DND-41 (cell line): ENCODE data around the gene LPCAT1.

Experiments
- ATAC-seq: fragments of 200-7000 bp; cut with Tn5 transposase; 3 replicates; pipeline ENCODE4 v1.9.1; 2021; ENCODE audit warnings: low read depth; ENCODE audit not compliant: insufficient read depth
- DNase-seq: peaks from one replicate; pipeline ENCODE4 v3.0.0-alpha.2; 2020
- H2AFZ ChIP-seq: 2 replicates; pipeline ENCODE4 v1.6.0; 2012; ENCODE audit warnings: low read depth, low read length
- H3K27ac ChIP-seq: 2 replicates; pipeline ENCODE4 v1.5.1; 2012; ENCODE audit warnings: low read length, inconsistent platforms
- H3K27me3 ChIP-seq: fragments of 200-600 bp; sonication (generic); 2 replicates; pipeline ENCODE4 v1.6.0; 2012; ENCODE audit warnings: low read length, mild to moderate bottlenecking, inconsistent platforms; ENCODE audit not compliant: insufficient read depth, poor library complexity
- H3K36me3 ChIP-seq: 2 replicates; pipeline ENCODE4 v1.5.1; 2012; ENCODE audit warnings: low read length, inconsistent platforms; ENCODE audit not compliant: insufficient read depth
- H3K4me1 ChIP-seq: 2 replicates; pipeline ENCODE4 v1.5.1; 2012; ENCODE audit warnings: mild to moderate bottlenecking, low read length; ENCODE audit not compliant: insufficient read depth
- H3K4me2 ChIP-seq: 2 replicates; pipeline ENCODE4 v1.6.0; 2012; ENCODE audit warnings: mild to moderate bottlenecking, moderate library complexity, low read length, inconsistent platforms; ENCODE audit not compliant: insufficient read depth
- H3K4me3 ChIP-seq, 2 experiments: fragments of 200-600 bp in 1 of 2; shearing (Covaris generic) in 1 of 2; 2 replicates each; pipeline ENCODE4 v1.5.1; 2012 to 2016; ENCODE audit warnings: inconsistent platforms in 2 of 2, low read length in 2 of 2, mild to moderate bottlenecking in 2 of 2, low read depth in 1 of 2, moderate library complexity in 1 of 2
- H3K79me2 ChIP-seq: 2 replicates; pipeline ENCODE4 v1.6.0; 2012; ENCODE audit warnings: low read length, inconsistent platforms; ENCODE audit not compliant: insufficient read depth
- H3K9ac ChIP-seq: 2 replicates; pipeline ENCODE4 v1.6.0; 2012; ENCODE audit warnings: low read depth, mild to moderate bottlenecking, inconsistent platforms, low read length, moderate library complexity
- H3K9me3 ChIP-seq: 2 replicates; pipeline ENCODE4 v1.5.1; 2012; ENCODE audit warnings: low read length, moderate library complexity, mild to moderate bottlenecking, inconsistent platforms; ENCODE audit not compliant: insufficient read depth, severe bottlenecking
- H4K20me1 ChIP-seq: 2 replicates; pipeline ENCODE4 v1.6.0; 2012; ENCODE audit warnings: low read length; ENCODE audit not compliant: insufficient read depth
- EZH2 ChIP-seq: IDR thresholded peaks from 3 replicates; pipeline ENCODE4 v1.6.1; 2012; ENCODE audit warnings: borderline replicate concordance, low read depth, mild to moderate bottlenecking, moderate library complexity, low read length, inconsistent platforms; ENCODE audit not compliant: severe bottlenecking
- TF ChIP-seq, protein P1 (sequence below): IDR thresholded peaks from 2 replicates; pipeline ENCODE4 v1.5.1; 2012; ENCODE audit warnings: borderline replicate concordance, low read length, moderate library complexity, mild to moderate bottlenecking; ENCODE audit not compliant: poor library complexity, severe bottlenecking; ENCODE audit errors: extremely low read depth

LPCAT1 gene

DNA sequence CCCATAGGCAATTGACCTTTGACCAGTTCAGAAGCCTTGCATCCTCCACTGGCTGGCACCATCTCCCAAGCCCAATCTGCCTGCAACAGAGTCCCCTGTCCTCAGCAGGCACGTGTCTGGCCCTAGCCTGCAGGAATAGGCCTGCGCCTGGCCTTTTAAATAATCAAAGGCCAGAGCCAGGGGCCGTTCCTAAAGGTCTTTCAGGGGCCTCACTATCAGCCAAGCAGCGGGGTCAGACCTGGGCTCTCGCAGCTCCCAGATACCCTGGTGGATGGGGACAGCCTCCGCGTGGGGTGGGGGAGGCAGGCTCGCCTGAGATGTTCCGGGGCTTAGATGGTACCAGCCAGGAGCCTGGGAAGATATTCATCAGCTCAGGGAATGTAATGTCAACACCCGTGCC lies 111.1 kb downstream of the LPCAT1 start:
- Histone ChIP-seq H3K36me3 (no peaks in the 10 kb centered on the region), H3K4me3 (no peak overlapping the region), H3K27ac (no peak overlapping the region), H3K4me1 (no peaks in the 10 kb centered on the region), H4K20me1 (peaks cover 6% of the 10 kb centered on the region; the same call in 1 of the 2 replicates), H3K9ac (no peak overlapping the region), H2AFZ (no peak overlapping the region), H3K4me2 (no peak overlapping the region), H3K27me3 (no peaks in the 10 kb centered on the region), H3K9me3 (no peaks in the 10 kb centered on the region), H3K79me2 (no peaks in the 10 kb centered on the region)
- no peak for ATAC-seq
- no peak for TF ChIP-seq EZH2
- TF ChIP-seq, protein P1, sequence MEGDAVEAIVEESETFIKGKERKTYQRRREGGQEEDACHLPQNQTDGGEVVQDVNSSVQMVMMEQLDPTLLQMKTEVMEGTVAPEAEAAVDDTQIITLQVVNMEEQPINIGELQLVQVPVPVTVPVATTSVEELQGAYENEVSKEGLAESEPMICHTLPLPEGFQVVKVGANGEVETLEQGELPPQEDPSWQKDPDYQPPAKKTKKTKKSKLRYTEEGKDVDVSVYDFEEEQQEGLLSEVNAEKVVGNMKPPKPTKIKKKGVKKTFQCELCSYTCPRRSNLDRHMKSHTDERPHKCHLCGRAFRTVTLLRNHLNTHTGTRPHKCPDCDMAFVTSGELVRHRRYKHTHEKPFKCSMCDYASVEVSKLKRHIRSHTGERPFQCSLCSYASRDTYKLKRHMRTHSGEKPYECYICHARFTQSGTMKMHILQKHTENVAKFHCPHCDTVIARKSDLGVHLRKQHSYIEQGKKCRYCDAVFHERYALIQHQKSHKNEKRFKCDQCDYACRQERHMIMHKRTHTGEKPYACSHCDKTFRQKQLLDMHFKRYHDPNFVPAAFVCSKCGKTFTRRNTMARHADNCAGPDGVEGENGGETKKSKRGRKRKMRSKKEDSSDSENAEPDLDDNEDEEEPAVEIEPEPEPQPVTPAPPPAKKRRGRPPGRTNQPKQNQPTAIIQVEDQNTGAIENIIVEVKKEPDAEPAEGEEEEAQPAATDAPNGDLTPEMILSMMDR, result no peak
- no peak for DNase-seq

DNA sequence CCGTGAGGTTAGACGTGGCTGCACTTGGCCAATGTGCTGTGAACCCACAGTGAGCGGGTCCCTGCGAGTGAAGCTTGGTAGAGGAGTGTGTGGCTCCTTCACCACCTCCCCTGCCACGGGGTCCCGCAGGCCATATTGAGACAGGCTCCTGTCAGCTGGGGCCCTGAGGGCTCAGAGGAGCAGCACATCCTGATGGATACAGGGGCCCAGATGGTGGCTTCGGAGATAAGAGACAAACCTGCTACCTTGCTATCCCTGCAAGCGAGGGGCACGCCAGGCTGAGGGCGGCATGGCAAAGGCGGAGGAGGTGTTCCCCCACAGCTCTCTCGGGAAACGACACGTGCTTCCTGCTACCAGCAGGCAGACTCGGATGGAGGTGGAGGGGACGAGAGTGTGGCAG lies 111.6 kb downstream of the LPCAT1 start:
- DNase-seq (no peak), ATAC-seq (no peak)
- no peak overlapping the region for H3K9ac ChIP-seq
- H4K20me1 ChIP-seq, result peaks cover 6% of the 10 kb centered on the region; the same call in 1 of the 2 replicates
- H3K9me3 ChIP-seq, result no peaks in the 10 kb centered on the region
- no peak overlapping the region for H2AFZ ChIP-seq
- H3K27me3 ChIP-seq, result no peaks in the 10 kb centered on the region
- no peaks in the 10 kb centered on the region for H3K4me1 ChIP-seq
- no peaks in the 10 kb centered on the region for H3K79me2 ChIP-seq
- H3K4me2 ChIP-seq, result no peak overlapping the region
- TF ChIP-seq, protein P1, result no peak
- TF ChIP-seq EZH2, result no peak
- H3K27ac ChIP-seq, result no peak overlapping the region
- H3K36me3 ChIP-seq, result no peaks in the 10 kb centered on the region
- no peak overlapping the region for H3K4me3 ChIP-seq
